NCI-H2107 treated with DMSO at 0.1 percent for 48 hours (cell line): Measurements from ENCODE around the gene DPT.
"Not testable (repeated sequence)": the region's sequence is repeated elsewhere in the genome, so short reads cannot be mapped to it uniquely, and the experiment has no call there.

ENCODE experiments used
- DNase-seq: peaks from one replicate; lab custom pipeline; 2025; ENCODE audit not compliant: unreplicated experiment; lab: John Stamatoyannopoulos, UW

The DPT gene

GRCh38 chr1:168728473-168729404, at the start of gene DPT:
Gene DPT (minus strand): TSS chr1:168729206. CDS start chr1:168729174, 32 bp downstream.
- DNase-seq: no peak

DNA sequence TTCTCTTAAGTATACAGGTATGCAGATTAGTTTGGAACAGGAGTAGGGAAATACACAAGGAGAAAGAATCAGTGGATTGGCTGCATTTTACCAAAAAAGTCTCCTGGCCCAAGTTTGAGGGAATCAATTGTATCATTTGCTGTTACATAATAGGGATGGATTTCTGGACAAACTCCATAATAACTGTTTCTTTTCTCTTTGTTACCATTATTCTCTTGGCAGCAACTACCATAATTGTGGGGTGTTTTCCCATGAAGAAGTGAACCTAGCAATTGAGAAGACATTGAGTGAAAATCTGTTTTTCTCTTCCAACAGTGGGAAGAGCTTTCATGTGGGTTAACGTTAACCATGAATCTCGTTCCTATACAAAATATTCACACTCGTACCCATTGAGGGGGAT, 46.4 kb upstream of the DPT start:
- DNase-seq: no peak

- no peak for DNase-seq
Observed at GRCh38 chr1:168774241-168774640, 45.2 kb upstream of the DPT start.

- no peak for DNase-seq
Observed at GRCh38 chr1:168772428-168773060, 43.5 kb upstream of the DPT start.

DNA sequence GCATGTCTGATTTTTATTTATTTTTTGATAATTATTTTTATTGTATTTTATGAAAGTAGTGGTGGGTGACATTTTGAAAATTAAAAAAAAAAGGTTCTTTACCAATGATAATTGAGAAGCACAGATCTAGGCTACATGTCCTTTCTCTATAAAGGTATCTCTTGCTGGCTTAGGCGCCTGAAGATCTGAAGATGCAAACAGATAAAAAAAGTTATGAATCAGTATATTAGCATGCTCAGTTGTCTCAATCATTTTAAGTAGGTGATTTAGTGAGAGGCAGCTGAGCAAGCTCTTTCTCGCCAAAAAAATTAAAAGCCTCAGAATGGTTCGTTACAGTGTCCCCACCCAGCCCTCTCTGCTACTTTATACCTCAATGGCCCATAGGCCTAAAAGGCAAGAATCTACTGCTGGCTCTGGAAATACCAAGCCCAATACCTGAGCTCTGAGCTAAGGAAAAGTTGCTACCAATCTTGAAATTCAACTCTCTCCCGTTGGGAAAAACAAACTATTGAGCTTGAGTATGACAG, 42.2 kb upstream of the DPT start:
- no peak for DNase-seq

DNA sequence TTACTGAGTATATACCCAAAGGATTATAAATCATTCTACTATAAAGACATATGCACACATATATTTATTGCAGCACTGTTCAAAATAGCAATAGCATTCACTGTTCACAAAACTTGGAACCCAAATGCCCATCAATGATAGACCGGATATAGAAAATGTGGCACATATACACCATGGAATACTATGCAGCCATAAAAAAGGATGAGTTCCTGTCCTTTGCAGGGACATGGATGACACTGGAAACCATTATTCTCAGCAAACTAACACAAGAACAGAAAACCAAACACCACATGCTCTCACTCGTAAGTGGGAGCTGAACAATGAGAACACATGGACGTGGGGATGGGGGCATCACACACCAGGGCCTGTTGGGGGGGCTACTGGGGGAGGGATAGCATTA, 40.9 kb upstream of the DPT start:
- not testable (repeated sequence) for DNase-seq

DNA sequence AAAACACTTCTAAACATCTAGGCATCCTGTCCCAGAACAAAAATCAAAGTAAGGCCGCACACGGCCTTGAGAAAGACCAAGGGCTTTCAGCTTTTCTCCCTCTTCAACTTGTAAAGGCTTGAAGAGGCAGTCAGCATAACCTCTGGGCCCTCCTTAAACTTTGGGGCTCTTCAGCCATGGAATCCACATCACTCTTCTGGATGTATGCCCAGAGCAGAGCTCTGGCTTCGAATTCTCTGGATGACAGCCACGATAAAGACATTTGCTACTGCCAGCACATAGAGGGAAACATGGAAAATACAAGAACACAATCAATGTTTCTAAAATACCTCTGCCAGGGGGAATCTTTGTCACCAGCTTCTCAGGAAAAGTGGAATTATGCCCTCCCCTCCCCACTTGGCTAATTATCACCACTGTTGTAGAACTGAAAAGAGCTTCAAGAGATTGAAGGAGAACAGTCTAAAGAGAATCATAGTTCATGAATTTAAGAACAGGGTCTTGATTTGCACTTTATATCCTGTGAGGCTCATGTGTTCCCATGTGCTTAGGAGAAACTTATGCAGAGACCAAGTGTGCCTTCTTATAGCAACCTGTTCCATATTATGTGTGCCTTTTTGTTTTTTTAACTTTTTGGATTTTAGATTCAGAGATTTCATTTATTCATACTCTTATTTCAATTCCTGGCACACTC, 39.0 kb upstream of the DPT start:
- DNase-seq: no peak

DNA sequence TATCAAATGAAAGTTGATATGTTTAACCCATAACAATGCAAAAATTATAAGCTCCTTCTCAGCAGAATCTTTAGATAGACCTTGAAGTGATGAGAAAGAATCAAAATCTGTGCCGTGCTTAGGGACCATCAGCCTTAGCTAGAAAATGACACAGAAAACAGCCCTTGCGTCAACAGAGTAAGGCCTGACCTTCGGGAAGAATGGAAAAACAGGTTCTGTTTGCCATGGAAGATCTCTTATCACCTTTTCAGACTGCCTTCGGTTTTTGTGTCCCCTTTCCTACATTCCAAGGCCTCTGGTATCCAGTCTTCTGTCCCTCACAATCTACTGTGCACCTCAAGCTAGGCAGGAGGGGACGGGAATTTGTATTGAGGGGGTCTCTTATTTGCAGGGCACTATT, 37.6 kb upstream of the DPT start:
- no peak for DNase-seq

DNA sequence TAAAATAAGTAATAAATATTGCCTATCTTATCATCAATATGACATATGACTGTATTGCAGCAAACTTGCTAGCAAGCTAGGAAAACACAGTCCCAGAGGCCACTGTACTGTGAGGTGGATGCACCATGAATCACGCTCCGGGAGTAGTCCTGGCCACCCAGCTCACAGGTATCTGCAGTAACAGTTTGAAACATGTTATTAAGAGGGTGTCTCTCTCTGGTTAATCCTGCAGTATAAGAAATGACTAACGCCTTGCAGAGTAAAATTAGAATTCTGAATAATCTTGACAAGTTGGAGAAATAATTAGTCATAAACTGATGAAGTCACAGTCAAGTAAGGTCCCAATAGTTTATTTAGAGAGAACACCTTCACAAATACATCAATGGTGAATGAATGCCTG, 34.0 kb upstream of the DPT start:
- no peak for DNase-seq

GRCh38 chr1:168762473-168762872, 33.5 kb upstream of the DPT start:
- DNase-seq: no peak

DNA sequence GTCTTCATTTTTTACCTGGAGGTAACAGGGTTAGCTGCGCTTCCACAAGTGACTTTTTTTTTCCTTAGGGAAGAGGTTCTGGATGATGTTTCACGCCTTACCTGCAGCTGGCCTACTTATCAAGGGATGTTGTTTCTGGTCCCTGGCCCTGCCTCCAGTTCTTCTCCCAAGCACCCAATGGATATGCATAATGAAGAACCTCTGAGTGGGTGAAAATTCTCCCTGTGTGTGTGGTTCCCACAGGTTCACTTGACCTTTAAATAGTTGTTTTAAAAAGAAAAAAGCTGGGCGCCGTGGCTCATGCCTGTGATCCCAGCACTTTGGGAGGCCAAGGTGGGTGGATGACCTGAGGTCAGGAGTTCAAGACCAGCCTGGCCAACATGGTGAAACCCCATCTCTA, 31.8 kb upstream of the DPT start:
- DNase-seq: no peak

DNA sequence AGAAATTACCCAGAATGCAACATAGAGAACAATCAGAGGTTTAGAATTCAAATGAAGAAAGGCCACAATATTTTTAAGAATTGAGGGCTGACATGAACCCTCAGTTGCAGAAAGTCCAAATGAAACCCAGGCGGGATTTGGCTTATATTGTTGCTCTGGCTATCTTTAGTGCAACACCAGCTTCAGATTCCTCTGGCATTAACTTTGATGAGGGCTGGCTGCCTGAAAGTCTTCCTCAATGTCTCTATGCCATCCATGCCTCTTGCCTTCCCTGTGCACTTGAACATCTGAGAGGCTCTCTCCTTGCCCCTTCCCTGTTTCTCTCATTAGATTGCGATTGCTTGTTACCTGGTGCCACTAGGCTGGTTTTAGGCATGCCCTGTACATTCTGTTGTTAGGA, 31.2 kb upstream of the DPT start:
- DNase-seq: no peak

DNA sequence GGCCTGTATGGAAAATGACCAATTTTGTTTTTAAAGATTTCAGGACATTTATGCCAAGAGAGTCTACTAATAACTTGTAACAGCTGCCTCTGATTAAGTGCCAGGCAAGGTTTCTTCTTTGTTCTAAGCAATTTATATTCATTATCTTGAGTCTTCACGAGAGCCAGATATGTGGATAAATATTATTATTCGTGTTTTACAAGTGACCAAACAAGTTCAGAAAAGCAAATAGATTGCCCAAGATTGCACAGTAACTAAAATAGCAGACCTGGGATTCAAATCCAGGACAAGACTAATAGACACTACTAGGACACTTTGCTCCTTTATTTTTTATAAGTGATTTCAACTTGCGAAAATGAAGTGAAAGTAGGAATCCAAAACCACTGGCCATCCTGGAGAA, 30.1 kb upstream of the DPT start:
- no peak for DNase-seq

- no peak for DNase-seq
Observed at GRCh38 chr1:168758503-168758902, 29.5 kb upstream of the DPT start.

- DNase-seq: peak; percentile 36
Observed at GRCh38 chr1:168755800-168756418, 26.9 kb upstream of the DPT start.

DNA sequence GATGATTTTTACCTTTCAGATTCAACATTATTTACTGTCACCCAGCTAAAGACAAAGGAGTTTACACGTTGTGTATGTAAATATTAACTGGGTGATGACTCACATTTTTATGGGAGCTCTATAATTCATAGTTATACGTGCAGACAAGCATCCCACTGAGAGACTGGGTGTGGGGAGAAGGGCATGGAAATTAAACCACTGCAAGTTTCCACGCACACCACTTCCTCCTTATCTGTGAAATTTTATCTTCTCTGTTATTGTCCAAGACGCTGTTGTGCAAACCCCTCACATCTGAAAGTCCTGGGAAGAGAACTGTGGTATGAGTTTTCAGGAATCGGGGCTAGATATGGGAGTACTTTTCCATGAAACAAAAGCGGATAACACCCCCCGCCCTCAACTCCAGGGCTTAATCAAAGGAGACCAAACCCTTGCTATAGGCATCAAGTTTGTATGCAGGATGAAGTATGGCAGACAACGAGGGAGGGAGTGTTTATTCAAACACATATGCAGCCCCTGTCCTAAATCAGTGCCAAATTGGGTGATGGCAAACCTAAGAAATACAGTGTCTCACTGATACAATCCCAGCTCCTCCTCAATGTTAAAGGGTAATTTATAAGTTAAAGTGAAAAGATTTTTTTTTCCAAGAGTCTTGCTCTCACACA, 23.3 kb upstream of the DPT start:
- DNase-seq: no peak

DNA sequence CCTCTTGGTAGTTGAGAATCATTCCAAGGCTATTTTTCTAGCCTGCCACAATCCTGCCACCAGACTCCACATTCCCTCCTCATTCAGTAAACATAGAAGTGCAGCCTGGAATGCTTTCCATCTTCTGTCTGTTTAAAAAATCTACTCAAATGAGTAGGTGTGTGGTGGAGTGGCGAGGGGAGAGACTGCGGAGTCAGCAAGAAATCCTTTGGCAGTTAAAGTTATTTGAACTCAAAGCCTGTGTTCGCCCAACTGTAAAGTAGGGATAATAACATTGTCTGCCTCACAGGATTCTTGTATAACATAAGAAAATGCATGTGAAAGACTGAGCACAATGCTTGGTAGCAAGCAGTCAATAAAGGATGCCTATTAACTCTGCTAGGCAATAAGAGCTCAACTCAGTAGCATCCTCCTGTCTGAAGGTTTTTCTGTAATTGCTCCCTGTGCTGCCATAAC, 22.2 kb upstream of the DPT start:
- DNase-seq: no peak

DNA sequence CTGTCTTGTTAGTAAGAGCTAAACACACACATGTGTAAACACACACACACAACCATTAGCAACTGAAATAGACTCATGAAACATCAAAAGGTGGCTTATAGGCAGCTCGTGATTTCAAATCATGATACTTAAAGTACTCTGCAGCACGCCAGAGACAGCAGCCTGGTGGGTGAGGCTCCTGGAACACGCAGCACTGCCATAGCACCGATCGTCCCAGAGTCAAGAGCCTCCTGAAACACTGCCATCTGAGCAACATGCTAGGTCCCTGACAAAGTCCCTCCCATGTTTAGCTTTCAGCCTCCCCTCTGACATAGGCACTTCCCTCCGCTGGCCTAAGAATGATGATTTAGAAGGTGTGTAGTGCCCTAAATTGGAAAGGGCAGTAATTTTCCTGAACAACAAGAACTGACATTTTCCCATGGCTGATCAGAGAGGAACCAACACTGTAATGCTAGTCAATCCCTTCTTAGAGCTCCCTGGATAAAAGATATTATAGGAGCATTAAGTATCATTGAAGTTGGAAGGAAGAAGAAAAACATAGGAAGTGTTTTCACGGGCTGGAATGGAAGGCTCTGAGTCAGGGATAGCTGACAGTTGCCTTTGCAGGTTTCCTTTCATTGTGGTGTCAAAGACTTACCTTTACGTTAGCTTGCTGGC, 14.1 kb upstream of the DPT start:
- DNase-seq: no peak

DNA sequence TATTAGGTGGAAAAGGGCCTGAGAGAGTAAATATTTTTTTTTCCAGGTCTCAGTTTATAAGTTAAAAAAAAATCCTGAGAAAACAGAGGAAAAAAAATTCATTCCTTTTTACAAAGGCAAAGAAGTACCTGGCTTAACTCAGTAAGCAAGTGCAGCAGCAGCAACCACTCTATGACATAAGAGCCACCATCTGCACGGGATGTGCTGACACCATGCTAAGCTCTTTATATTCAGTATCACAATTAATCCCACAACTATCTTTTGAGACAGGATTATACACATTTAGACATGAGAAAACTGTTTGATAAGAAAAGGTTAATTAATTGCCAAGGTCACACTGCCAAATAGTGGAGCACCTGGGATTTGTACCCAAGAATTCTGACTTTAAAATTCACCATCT, 13.4 kb upstream of the DPT start:
- DNase-seq: no peak

DNA sequence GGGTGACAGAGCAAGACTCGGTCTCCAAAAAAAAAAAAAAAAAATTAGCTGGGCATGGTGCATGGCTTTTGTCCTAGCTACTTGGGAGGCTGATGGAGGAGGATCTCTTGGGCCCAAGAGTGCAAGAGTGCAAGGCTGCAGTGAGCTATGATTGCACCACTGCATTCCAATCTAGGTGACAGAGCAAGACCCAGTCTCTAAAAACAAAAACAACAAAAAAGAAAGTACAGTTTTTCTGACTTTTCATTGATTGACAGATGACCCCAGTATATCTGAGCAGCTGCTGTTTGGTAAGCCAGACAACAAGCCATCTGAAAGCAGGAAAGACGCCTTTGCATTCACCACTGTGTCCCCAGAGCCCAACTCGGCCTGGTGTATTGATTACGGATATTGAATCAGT, 10.9 kb upstream of the DPT start:
- DNase-seq: no peak
